Kasumi-1 (cell line): Measurements from ENCODE around the gene ELP5.
A peak's percentile ranks its signal among the peaks of the same experiment; 100 is the strongest.

Experiments
- DNase-seq, 2 experiments: peaks; one replicate each; lab custom pipeline; 2025; lab: John Stamatoyannopoulos, UW

The ELP5 gene

DNA sequence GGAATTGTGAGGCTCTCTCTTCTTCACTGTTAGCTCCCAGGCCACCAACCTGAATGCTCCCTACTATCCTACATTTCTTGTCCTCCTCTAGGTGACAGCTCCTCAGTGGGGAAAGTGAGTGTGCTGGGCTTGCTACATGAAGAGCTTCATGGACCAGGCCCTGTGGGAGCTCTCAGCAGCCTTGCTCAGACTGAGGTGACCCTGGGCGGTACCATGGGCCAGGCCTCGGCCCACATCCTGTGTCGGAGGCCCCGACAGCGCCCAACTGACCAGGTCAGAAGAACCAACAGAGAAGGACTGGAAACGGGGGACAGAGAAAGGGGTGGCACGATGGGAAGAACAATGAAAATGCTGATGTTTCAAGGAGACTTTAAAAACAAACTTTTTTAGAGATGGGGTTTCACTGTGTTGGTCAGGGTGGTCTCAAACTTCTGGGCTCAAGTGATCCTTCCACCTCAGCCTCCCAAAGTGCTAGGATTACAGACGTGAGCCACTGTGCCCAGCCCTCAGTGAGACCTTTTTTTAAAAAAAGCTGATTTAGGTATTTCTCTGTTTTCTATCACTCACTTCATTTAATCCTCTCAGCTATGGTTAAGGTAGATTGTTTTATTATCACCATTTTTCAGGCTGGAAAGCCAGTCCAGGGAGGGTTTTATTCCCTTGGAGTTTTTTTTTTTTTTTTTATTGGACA, 4.9 kb downstream of the ELP5 start:
- no peak for DNase-seq

DNA sequence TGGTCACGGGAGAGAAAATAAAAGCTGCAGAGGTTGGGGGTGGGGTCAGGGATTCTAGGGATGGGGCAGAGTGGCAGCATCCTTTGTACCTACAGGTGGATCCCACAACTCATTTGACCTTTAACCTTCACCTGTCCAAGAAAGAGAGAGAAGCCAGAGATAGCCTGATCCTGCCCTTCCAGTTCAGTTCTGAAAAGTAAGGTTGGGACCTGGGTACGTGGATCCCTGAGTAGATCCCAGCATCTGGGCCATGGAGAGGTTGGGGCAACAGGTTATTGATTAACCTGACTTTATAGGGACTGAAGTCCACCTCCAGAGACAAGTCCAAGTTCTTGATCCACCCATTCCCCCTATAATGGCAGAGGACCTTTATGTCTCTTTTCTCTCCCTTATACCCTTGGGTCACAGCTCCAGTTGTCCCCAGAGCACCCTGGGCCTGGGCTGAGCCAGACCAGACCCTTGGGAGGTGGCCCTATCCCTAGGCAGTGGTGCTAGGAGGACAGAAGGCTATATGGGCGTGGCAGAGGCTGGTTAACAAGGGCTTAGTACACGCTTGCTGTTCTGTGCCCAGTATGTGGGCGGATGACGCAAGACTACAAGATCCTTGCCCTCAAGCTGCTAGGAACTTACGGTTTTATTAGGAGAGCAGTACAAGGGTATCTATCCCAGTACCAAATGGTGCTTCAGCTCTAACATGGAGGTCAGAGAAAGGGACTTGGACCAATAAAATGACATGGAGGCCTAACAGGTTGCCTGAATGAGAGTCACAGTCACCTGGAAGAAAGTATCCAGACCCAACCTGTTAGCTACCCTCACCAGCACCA, 6.9 kb downstream of the ELP5 start:
- no peak for DNase-seq

DNA sequence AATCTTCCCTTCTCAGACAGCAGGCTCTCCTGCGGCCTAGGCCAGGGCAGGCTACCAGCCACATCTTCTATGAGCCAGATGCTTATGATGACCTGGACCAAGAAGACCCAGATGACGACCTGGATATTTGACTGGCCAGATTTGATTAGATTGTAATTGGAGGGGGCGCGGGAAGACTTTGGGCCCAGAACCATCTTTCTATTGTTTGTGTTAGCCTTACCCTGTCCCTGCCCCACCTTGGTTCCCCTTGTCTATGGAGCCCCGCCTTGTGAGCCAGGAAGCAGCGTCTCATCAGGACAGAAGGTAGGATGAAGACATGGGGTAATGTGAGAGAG, 7.5 kb downstream of the ELP5 start:
- DNase-seq = no peak

- no peak for DNase-seq
Measured at GRCh38 chr17:7260151-7260550, 8.1 kb downstream of the ELP5 start.

GRCh38 chr17:7260651-7261378, 8.8 kb downstream of the ELP5 start:
- no peak for DNase-seq

DNA sequence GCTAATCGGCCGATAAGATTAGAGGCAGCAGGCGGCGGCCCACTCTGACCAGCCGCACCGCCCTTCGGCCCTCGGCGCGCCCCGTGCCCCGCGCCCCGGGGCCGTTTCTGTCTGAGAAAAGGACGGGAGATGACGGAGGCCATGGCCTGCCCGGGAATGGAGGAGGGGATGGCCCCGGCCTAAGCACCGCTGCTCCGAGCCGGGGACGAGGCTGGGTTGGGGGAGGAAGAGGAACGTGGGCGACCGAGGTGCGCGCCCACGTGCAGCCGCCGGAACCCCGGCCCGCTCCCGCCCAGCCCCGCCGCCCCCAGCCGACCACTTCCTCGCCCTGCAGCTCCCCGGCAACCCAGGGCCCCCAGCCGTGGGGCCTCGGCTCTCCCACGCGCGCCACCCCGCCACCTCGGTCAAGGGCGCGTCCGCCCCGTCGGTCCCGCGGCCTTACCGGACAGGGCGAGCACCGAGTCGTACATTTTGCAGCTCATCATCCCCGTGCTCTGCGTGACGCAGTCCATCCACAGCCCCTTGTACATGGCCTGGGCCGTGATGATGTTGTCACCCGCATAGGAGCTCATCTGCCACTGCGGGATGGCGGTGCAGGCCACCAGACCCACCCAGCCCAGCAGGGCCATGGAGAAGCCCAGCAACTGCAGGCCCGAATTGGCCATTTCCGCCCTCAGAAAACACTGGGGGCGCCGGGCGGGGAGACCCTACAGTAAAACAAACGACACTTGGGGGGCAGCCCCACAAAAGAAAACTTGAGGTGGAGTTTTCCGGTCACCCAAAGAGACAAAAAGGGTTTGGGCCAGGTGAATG, 9.6 kb downstream of the ELP5 start:
- DNase-seq = no peak

GRCh38 chr17:7262192-7262934, 10.3 kb downstream of the ELP5 start, which contains the start of gene CLDN7:
TSS of gene CLDN7 (minus strand) at chr17:7262478. CDS start at chr17:7262043, 435 bp downstream.
- DNase-seq = no peak

DNA sequence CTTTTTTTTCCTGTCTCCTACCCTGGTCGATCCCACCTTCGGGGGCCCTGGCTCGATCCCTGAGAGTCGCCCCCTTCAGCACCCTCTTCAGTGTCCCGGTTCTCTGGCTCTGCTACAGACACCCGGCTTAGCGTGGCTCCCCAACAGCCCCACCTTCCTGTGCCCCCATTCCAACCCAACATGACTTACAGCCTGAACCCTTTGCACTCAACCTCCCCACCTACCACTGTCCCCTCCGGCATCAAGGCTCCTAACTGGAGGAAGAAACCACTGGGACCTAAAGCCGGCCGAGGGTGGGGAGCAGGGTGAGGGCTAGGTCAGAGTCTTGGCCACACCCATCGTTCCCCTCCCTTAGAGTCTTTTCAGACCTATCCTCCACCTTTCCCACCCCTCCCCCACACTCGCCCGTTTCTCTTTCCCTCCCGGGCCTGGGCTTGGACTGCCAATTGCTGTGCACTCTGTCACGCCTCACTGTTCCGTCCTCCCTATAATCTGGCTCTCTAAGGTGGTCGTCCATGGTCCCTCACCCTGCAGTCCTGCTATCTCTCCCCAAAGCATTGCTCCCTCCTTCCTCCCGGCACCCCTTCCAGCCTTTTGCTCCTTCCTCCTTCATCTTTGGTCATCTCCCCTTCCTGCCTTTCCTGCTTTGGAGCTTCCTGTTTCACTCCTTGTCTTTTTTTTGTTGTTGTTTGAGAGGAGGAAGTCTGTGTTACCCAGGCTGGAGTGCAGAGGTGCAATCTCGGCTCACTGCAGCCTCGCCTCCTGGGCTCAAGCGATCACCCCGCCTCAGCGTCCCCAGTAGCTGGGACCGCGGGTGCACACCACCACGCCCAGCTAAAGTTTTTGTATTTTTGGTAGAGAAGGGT, 11.2 kb downstream of the ELP5 start:
- no peak for DNase-seq

- DNase-seq = no peak
Measured at GRCh38 chr17:7263801-7264078, 11.7 kb downstream of the ELP5 start.

- DNase-seq = no peak
Measured at GRCh38 chr17:7266784-7267183, 14.8 kb downstream of the ELP5 start.

DNA sequence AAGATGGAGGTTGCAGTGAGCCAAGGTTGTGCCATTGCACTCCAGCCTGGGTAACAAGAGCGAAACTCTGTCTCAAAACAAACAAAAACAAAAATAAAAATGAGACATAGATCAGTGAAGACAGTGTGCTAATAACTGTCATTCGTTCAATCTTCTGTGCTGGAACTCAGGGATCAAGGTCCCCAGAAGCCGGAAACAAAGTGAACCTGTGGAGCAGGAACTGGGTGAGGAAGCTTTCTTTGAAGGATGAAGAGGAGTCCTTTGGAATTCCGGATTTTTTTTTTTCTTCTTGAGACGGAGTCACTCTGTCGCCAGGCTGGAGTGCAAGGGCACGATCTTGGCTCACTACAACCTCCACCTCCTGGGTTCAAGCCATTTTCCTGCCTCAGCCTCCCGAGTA, 27.4 kb downstream of the ELP5 start:
- no peak for DNase-seq

DNA sequence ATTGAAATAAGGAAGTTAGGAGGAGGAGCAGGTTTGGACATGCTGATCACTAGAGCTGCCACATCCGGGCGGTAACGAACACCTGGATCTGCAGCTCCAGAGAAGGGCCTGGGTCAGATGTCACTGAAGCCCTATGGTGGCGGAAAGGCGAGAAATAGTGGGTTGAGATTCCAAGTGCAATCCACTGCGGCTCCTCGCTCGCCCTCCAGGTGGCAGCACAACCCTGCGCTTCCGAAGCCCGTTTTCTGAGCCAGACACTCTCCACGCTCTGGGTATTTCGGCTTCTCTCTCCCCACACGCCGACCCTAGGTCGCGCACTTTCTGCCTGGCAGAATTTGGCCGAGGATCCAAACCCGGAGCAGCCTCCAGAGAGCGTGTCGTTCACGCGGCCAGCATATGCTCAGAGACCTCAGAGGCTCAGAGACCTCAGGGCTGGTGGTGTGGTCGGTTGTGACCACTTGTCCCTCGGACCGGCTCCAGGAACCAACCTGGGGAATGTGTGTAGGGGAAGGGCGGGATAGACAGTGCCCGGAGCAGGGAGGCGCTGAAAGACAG, 28.6 kb downstream of the ELP5 start:
- DNase-seq = peak; percentile 51 to 63

DNA sequence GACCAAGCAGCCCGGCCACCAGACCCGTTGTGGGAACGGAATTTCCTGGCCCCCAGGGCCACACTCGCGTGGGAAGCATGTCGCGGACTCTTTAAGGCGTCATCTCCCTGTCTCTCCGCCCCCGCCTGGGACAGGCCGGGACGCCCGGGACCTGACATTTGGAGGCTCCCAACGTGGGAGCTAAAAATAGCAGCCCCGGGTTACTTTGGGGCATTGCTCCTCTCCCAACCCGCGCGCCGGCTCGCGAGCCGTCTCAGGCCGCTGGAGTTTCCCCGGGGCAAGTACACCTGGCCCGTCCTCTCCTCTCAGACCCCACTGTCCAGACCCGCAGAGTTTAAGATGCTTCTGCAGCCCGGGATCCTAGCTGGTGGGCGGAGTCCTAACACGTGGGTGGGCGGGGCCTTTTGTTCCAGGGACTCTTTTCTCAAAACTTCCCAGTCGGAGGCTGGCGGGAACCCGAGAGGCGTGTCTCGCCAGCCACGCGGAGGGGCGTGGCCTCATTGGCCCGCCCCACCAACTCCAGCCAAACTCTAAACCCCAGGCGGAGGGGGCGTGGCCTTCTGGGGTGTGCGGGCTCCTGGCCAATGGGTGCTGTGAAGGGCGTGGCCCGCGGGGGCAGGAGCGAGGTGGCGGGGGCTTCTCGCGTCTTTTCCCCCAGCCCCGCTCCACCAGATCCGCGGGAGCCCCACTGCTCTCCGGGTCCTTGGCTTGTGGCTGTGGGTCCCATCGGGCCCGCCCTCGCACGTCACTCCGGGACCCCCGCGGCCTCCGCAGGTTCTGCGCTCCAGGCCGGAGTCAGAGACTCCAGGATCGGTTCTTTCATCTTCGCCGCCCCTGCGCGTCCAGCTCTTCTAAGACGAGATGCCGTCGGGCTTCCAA, 29.3 kb downstream of the ELP5 start, which contains the start of gene SLC2A4:
Gene SLC2A4, plus strand, starts transcription at position 645 of the 879 bp plus-strand sequence. Its CDS starts 217 bp downstream, at position 862.
- DNase-seq = peak; percentile 69 to 70

GRCh38 chr17:7281953-7282751, 30.1 kb downstream of the ELP5 start:
- no peak for DNase-seq

DNA sequence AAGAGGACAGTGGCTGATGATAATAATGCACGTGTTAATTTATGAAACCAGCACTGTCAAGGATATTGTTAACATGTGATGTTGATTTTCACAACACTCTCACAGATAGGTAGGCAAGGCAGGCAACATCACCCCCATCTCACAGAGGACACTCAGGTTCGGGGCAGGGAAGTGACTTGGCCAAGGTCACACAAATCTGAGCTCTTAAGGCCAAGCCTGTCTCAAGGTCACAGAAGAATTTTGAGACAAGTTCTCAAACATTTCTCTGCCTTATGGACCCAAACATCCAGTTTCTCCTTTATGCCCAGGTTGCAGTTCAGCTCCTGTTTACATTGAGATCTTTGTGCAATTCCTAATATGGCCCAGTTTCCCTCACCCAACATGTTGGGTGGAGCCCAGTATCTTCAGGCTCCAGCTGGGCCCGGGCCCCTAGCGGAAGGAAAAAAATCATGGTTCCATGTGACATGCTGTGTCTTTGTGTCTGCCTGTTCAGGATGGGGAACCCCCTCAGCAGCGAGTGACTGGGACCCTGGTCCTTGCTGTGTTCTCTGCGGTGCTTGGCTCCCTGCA, 30.8 kb downstream of the ELP5 start:
- no peak for DNase-seq

GRCh38 chr17:7283471-7284216, 31.6 kb downstream of the ELP5 start:
- no peak for DNase-seq

DNA sequence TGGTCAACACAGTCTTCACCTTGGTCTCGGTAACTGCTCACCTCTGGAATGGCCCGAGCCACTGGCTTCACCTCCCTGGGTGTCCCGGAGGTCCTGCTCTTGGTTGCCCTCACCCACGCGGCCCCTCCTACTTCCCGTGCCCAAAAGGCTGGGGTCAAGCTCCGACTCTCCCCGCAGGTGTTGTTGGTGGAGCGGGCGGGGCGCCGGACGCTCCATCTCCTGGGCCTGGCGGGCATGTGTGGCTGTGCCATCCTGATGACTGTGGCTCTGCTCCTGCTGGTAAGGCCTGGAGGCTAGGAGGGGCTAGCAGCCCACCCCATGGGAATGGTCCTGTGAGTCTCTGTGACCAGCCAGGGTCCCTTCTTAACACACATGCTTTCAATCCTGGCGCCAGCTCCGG, 32.9 kb downstream of the ELP5 start:
- no peak for DNase-seq
